GM11168 (cell line): ENCODE data around the gene RALA.
"Not testable (repeated sequence)": the region's sequence is repeated elsewhere in the genome, so short reads cannot be mapped to it uniquely, and the experiment has no call there.

ENCODE experiments used
- in situ Hi-C: fragments of 300-500 bp; cut with MboI; formaldehyde crosslinking; loops from one replicate; pipeline ENCODE4 v1.12.0; 2022; ENCODE audit warnings: low sequenced_read_pairs; ENCODE audit not compliant: unreplicated experiment

Gene RALA

GRCh38 chr7:39637963-39638485 lies 14.7 kb downstream of the RALA start:
- in situ Hi-C loops: no loop called here

- in situ Hi-C loops: no loop called here
These were observed 19.5 kb downstream of the RALA start for GRCh38 chr7:39642896-39643295.

GRCh38 chr7:39644170-39644569 lies 20.8 kb downstream of the RALA start:
- in situ Hi-C loops: no loop called here

- in situ Hi-C loops: no loop called here
These were observed 22.4 kb downstream of the RALA start for GRCh38 chr7:39645482-39646407.

- in situ Hi-C loops: no loop called here
These were observed 24.4 kb downstream of the RALA start for GRCh38 chr7:39647816-39648215.

GRCh38 chr7:39650676-39651075 lies 27.3 kb downstream of the RALA start:
- in situ Hi-C loops: no loop called here

- in situ Hi-C loops: no loop called here
These were observed 27.9 kb downstream of the RALA start for GRCh38 chr7:39651265-39651664.

- in situ Hi-C loops: no loop called here
These were observed 33.0 kb downstream of the RALA start for GRCh38 chr7:39656415-39656814.

GRCh38 chr7:39659356-39660013 lies 36.1 kb downstream of the RALA start:
- in situ Hi-C loops: no loop called here

GRCh38 chr7:39661960-39662359 lies 38.6 kb downstream of the RALA start:
- in situ Hi-C loops: no loop called here

- in situ Hi-C loops: no loop called here
These were observed 39.9 kb downstream of the RALA start for GRCh38 chr7:39663263-39663662.

- in situ Hi-C loops: no loop called here
These were observed 40.7 kb downstream of the RALA start for GRCh38 chr7:39664057-39664456.

GRCh38 chr7:39664585-39664984 lies 41.2 kb downstream of the RALA start:
- in situ Hi-C loops: no loop called here

- in situ Hi-C loops: no loop called here
These were observed 43.2 kb downstream of the RALA start for GRCh38 chr7:39666562-39666961.

GRCh38 chr7:39667341-39667923 lies 44.1 kb downstream of the RALA start:
- in situ Hi-C loops: no loop called here

GRCh38 chr7:39668280-39668679 lies 44.9 kb downstream of the RALA start:
- in situ Hi-C loops: not testable (repeated sequence)

- in situ Hi-C loops: no loop called here
These were observed 46.7 kb downstream of the RALA start for GRCh38 chr7:39670052-39670451.

GRCh38 chr7:39670934-39671333 lies 47.6 kb downstream of the RALA start:
- in situ Hi-C loops: no loop called here

GRCh38 chr7:39672176-39672575 lies 48.8 kb downstream of the RALA start:
- in situ Hi-C loops: no loop called here

- in situ Hi-C loops: no loop called here
These were observed 50.5 kb downstream of the RALA start for GRCh38 chr7:39673868-39674267.

- in situ Hi-C loops: no loop called here
These were observed 51.0 kb downstream of the RALA start for GRCh38 chr7:39674406-39674805.
